ENCODE results near the gene ALK. TPM values are rescaled to one million over a fixed set of nuclear protein-coding genes. Genes with fewer than 3 reads are reported as not detected.

ALK gene
- total RNA-seq, 2 donors from 2014 or later: 0.19 TPM; not detected in 1

GRCh38 chr2:29290293-29291047, 630.9 kb downstream of the ALK start:
- Histone ChIP-seq H3K27me3 (no peaks in the 10 kb centered on the region), H3K9ac (ENCODE audit: low read depth in 2 of 2, low read length in 2 of 2) (no peak overlapping the region), H3K27ac (no peak overlapping the region), H3K4me3 (no peak overlapping the region), H3K9me3 (no peaks in the 10 kb centered on the region), H3K36me3 (no peaks in the 10 kb centered on the region), H3K4me1 (no peaks in the 10 kb centered on the region)
- no peak for TF ChIP-seq CTCF (IDR thresholded peaks at IDR 0.05)
- no peak for DNase-seq
- intact Hi-C loops (cut with DNase I): no loop called here

- Histone ChIP-seq H3K4me1 (no peaks in the 10 kb centered on the region), H3K4me3 (no peak overlapping the region), H3K27me3 (no peaks in the 10 kb centered on the region), H3K9ac (ENCODE audit: low read depth in 2 of 2, low read length in 2 of 2) (no peak overlapping the region), H3K27ac (no peak overlapping the region), H3K36me3 (no peaks in the 10 kb centered on the region), H3K9me3 (no peaks in the 10 kb centered on the region)
- TF ChIP-seq CTCF (IDR thresholded peaks at IDR 0.05): no peak
- intact Hi-C loops (cut with DNase I): no loop called here
- DNase-seq: no peak
Measured at GRCh38 chr2:29284671-29285070, 636.7 kb downstream of the ALK start.

GRCh38 chr2:29281916-29282247, 639.5 kb downstream of the ALK start:
- DNase-seq: no peak
- Histone ChIP-seq H3K27ac (no peak overlapping the region), H3K9ac (ENCODE audit: low read depth in 2 of 2, low read length in 2 of 2) (no peak overlapping the region), H3K9me3 (no peaks in the 10 kb centered on the region), H3K4me3 (no peak overlapping the region), H3K27me3 (no peaks in the 10 kb centered on the region), H3K36me3 (no peaks in the 10 kb centered on the region), H3K4me1 (no peaks in the 10 kb centered on the region)
- no peak for TF ChIP-seq CTCF (IDR thresholded peaks at IDR 0.05)
- intact Hi-C loops (cut with DNase I): no loop called here

GRCh38 chr2:29281086-29281915, 640.1 kb downstream of the ALK start:
- DNase-seq: no peak
- intact Hi-C loops (cut with DNase I): no loop called here

GRCh38 chr2:29278966-29279365, 642.4 kb downstream of the ALK start:
- Histone ChIP-seq H3K4me3 (no peak overlapping the region), H3K9me3 (no peaks in the 10 kb centered on the region), H3K4me1 (no peaks in the 10 kb centered on the region), H3K27ac (no peak overlapping the region), H3K36me3 (no peaks in the 10 kb centered on the region), H3K9ac (ENCODE audit: low read depth in 2 of 2, low read length in 2 of 2) (no peak overlapping the region), H3K27me3 (no peaks in the 10 kb centered on the region)
- no peak for TF ChIP-seq CTCF (IDR thresholded peaks at IDR 0.05)
- intact Hi-C loops (cut with DNase I): no loop called here
- no peak for DNase-seq

More at GRCh38 chr2:29281086-29281915, 640.1 kb downstream of the ALK start:
- TF ChIP-seq CTCF (IDR thresholded peaks at IDR 0.05): no peak
- Histone ChIP-seq H3K4me1 (no peaks in the 10 kb centered on the region), H3K4me3 (no peak overlapping the region), H3K9ac (ENCODE audit: low read depth in 2 of 2, low read length in 2 of 2) (no peak overlapping the region), H3K9me3 (no peaks in the 10 kb centered on the region), H3K27me3 (no peaks in the 10 kb centered on the region), H3K27ac (no peak overlapping the region), H3K36me3 (no peaks in the 10 kb centered on the region)

Measured in colonic mucosa (tissue), 4 donors.